WTC11 (cell line): ENCODE data around the gene LDLRAD3.

ENCODE experiments used
- AFF4 ChIP-seq: sonication (generic); formaldehyde crosslinking; IDR thresholded peaks from 2 replicates; pipeline ENCODE4 v1.8.1; 2023; ENCODE audit warnings: mild to moderate bottlenecking, missing genetic modification reagents, borderline replicate concordance
- CREB1 ChIP-seq: sonication (generic); formaldehyde crosslinking; IDR thresholded peaks from 2 replicates; pipeline ENCODE4 v1.8.0; 2023; ENCODE audit warnings: mild to moderate bottlenecking, missing genetic modification reagents
- CREM ChIP-seq: sonication (generic); formaldehyde crosslinking; IDR thresholded peaks from 2 replicates; pipeline ENCODE4 v1.8.1; 2022; ENCODE audit warnings: mild to moderate bottlenecking, missing genetic modification reagents, moderate library complexity
- E2F1 ChIP-seq: sonication (generic); formaldehyde crosslinking; IDR thresholded peaks from 2 replicates; pipeline ENCODE4 v1.8.0; 2022; ENCODE audit warnings: mild to moderate bottlenecking, missing genetic modification reagents
- IRF2 ChIP-seq: sonication (generic); formaldehyde crosslinking; IDR thresholded peaks from 2 replicates; pipeline ENCODE4 v1.8.0; 2022; ENCODE audit warnings: low read depth, missing genetic modification reagents, borderline replicate concordance
- RELA ChIP-seq: sonication (generic); formaldehyde crosslinking; IDR thresholded peaks from 2 replicates; pipeline ENCODE4 v1.8.1; 2022; ENCODE audit warnings: missing genetic modification reagents, mild to moderate bottlenecking, borderline replicate concordance
- TP53 ChIP-seq: sonication (generic); formaldehyde crosslinking; IDR thresholded peaks from 2 replicates; pipeline ENCODE4 v1.8.1; 2023; ENCODE audit warnings: mild to moderate bottlenecking, missing genetic modification reagents
- ZNF671 ChIP-seq: fragments of 250-450 bp; sonication (Bioruptor Pico); IDR thresholded peaks from 2 replicates; pipeline ENCODE4 v1.8.0; 2021; ENCODE audit warnings: mild to moderate bottlenecking
- TF ChIP-seq, protein P1 (sequence below): sonication (generic); formaldehyde crosslinking; IDR thresholded peaks from 2 replicates; pipeline ENCODE4 v1.8.0; 2022; ENCODE audit warnings: mild to moderate bottlenecking, missing genetic modification reagents
- TF ChIP-seq, protein P2 (sequence below): fragments of 200-600 bp; IDR thresholded peaks from 2 replicates; pipeline ENCODE4 v1.8.0; 2022; ENCODE audit warnings: antibody characterized with exemption
- TF ChIP-seq, protein P3 (sequence below): sonication (generic); formaldehyde crosslinking; IDR thresholded peaks from 2 replicates; pipeline ENCODE4 v1.8.0; 2022; ENCODE audit warnings: missing genetic modification reagents
- TF ChIP-seq, protein P4 (sequence below): sonication (generic); formaldehyde crosslinking; IDR thresholded peaks from 2 replicates; pipeline ENCODE4 v1.8.1; 2023; ENCODE audit warnings: mild to moderate bottlenecking, moderate library complexity, missing genetic modification reagents
- TF ChIP-seq, protein P5 (sequence below): sonication (generic); formaldehyde crosslinking; IDR thresholded peaks from 2 replicates; pipeline ENCODE4 v1.8.1; 2022; ENCODE audit warnings: low read depth, mild to moderate bottlenecking, moderate library complexity, missing genetic modification reagents, borderline replicate concordance
- TF ChIP-seq, protein P6 (sequence below): sonication (generic); formaldehyde crosslinking; IDR thresholded peaks from 2 replicates; pipeline ENCODE4 v1.8.1; 2022; ENCODE audit warnings: low read depth, missing genetic modification reagents, borderline replicate concordance

DNA sequence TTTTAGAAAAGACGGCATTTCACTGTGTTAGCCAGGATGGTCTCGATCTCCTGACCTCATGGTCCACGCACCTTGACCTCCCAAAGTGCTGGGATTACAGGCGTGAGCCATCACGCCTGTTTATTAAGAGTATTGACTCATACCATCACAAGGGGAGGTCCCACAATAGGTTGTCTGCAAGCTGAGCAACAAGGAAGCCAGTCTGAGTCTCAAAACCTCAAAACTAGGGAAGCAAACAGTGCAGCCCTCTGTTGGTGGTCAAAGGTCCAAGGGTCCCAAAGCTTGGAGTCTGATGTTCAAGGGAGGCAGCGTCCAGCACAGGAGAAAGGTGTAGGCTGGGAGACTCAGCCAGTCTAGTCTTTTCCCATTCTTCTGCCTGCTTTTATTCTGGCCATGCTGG is 32.8 kb upstream of the LDLRAD3 start:
- TF ChIP-seq, protein P1, sequence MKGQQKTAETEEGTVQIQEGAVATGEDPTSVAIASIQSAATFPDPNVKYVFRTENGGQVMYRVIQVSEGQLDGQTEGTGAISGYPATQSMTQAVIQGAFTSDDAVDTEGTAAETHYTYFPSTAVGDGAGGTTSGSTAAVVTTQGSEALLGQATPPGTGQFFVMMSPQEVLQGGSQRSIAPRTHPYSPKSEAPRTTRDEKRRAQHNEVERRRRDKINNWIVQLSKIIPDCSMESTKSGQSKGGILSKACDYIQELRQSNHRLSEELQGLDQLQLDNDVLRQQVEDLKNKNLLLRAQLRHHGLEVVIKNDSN: no peak
- no peak for TF ChIP-seq IRF2 (CRISPR knock-in tag)
- TF ChIP-seq, protein P2, sequence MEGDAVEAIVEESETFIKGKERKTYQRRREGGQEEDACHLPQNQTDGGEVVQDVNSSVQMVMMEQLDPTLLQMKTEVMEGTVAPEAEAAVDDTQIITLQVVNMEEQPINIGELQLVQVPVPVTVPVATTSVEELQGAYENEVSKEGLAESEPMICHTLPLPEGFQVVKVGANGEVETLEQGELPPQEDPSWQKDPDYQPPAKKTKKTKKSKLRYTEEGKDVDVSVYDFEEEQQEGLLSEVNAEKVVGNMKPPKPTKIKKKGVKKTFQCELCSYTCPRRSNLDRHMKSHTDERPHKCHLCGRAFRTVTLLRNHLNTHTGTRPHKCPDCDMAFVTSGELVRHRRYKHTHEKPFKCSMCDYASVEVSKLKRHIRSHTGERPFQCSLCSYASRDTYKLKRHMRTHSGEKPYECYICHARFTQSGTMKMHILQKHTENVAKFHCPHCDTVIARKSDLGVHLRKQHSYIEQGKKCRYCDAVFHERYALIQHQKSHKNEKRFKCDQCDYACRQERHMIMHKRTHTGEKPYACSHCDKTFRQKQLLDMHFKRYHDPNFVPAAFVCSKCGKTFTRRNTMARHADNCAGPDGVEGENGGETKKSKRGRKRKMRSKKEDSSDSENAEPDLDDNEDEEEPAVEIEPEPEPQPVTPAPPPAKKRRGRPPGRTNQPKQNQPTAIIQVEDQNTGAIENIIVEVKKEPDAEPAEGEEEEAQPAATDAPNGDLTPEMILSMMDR: no peak
- TF ChIP-seq, protein P3, sequence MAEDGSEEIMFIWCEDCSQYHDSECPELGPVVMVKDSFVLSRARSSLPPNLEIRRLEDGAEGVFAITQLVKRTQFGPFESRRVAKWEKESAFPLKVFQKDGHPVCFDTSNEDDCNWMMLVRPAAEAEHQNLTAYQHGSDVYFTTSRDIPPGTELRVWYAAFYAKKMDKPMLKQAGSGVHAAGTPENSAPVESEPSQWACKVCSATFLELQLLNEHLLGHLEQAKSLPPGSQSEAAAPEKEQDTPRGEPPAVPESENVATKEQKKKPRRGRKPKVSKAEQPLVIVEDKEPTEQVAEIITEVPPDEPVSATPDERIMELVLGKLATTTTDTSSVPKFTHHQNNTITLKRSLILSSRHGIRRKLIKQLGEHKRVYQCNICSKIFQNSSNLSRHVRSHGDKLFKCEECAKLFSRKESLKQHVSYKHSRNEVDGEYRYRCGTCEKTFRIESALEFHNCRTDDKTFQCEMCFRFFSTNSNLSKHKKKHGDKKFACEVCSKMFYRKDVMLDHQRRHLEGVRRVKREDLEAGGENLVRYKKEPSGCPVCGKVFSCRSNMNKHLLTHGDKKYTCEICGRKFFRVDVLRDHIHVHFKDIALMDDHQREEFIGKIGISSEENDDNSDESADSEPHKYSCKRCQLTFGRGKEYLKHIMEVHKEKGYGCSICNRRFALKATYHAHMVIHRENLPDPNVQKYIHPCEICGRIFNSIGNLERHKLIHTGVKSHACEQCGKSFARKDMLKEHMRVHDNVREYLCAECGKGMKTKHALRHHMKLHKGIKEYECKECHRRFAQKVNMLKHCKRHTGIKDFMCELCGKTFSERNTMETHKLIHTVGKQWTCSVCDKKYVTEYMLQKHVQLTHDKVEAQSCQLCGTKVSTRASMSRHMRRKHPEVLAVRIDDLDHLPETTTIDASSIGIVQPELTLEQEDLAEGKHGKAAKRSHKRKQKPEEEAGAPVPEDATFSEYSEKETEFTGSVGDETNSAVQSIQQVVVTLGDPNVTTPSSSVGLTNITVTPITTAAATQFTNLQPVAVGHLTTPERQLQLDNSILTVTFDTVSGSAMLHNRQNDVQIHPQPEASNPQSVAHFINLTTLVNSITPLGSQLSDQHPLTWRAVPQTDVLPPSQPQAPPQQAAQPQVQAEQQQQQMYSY (CRISPR knock-in tag): no peak
- TF ChIP-seq, protein P4, sequence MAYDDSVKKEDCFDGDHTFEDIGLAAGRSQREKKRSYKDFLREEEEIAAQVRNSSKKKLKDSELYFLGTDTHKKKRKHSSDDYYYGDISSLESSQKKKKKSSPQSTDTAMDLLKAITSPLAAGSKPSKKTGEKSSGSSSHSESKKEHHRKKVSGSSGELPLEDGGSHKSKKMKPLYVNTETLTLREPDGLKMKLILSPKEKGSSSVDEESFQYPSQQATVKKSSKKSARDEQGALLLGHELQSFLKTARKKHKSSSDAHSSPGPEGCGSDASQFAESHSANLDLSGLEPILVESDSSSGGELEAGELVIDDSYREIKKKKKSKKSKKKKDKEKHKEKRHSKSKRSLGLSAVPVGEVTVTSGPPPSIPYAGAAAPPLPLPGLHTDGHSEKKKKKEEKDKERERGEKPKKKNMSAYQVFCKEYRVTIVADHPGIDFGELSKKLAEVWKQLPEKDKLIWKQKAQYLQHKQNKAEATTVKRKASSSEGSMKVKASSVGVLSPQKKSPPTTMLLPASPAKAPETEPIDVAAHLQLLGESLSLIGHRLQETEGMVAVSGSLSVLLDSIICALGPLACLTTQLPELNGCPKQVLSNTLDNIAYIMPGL: no peak
- no peak for TF ChIP-seq CREM (CRISPR knock-in tag)
- TF ChIP-seq, protein P5, sequence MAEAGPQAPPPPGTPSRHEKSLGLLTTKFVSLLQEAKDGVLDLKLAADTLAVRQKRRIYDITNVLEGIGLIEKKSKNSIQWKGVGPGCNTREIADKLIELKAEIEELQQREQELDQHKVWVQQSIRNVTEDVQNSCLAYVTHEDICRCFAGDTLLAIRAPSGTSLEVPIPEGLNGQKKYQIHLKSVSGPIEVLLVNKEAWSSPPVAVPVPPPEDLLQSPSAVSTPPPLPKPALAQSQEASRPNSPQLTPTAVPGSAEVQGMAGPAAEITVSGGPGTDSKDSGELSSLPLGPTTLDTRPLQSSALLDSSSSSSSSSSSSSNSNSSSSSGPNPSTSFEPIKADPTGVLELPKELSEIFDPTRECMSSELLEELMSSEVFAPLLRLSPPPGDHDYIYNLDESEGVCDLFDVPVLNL (CRISPR knock-in tag): no peak
- TF ChIP-seq, protein P6, sequence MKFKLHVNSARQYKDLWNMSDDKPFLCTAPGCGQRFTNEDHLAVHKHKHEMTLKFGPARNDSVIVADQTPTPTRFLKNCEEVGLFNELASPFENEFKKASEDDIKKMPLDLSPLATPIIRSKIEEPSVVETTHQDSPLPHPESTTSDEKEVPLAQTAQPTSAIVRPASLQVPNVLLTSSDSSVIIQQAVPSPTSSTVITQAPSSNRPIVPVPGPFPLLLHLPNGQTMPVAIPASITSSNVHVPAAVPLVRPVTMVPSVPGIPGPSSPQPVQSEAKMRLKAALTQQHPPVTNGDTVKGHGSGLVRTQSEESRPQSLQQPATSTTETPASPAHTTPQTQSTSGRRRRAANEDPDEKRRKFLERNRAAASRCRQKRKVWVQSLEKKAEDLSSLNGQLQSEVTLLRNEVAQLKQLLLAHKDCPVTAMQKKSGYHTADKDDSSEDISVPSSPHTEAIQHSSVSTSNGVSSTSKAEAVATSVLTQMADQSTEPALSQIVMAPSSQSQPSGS: no peak
- TF ChIP-seq RELA (CRISPR knock-in tag): no peak
- no peak for TF ChIP-seq E2F1 (CRISPR knock-in tag)
- no peak for TF ChIP-seq AFF4 (CRISPR knock-in tag)
- TF ChIP-seq ZNF671 (CRISPR knock-in tag): no peak
- TF ChIP-seq TP53 (CRISPR knock-in tag): no peak
- no peak for TF ChIP-seq CREB1
